Hypothalamus (tissue), 51 donors: ENCODE measurements around the gene YPEL4.
A peak's percentile ranks its signal among the peaks of the same experiment; 100 is the strongest.

Source experiments
- DNase-seq, 51 donors: peaks; one replicate each; lab custom pipeline; 2025; lab: John Stamatoyannopoulos, UW

Gene YPEL4

GRCh38 chr11:57635246-57635645 lies 14.5 kb downstream of the YPEL4 start:
- DNase-seq = no peak

GRCh38 chr11:57634311-57634710 lies 15.4 kb downstream of the YPEL4 start:
- no peak for DNase-seq

GRCh38 chr11:57633394-57634070 lies 16.2 kb downstream of the YPEL4 start:
- DNase-seq = no peak

- DNase-seq = no peak
Measured at GRCh38 chr11:57632116-57632515, 17.6 kb downstream of the YPEL4 start.

- no peak for DNase-seq
Measured at GRCh38 chr11:57630171-57630570, 19.5 kb downstream of the YPEL4 start.

- no peak for DNase-seq
Measured at GRCh38 chr11:57626895-57627294, 22.8 kb downstream of the YPEL4 start.

GRCh38 chr11:57624864-57625263 lies 24.8 kb downstream of the YPEL4 start:
- no peak for DNase-seq

- DNase-seq = no peak
Measured at GRCh38 chr11:57622263-57622662, 27.4 kb downstream of the YPEL4 start.

- DNase-seq = no peak
Measured at GRCh38 chr11:57620467-57620866, 29.2 kb downstream of the YPEL4 start.

- DNase-seq = no peak
Measured at GRCh38 chr11:57619331-57619730, 30.4 kb downstream of the YPEL4 start.

- DNase-seq = no peak
Measured at GRCh38 chr11:57618438-57618837, 31.3 kb downstream of the YPEL4 start.

GRCh38 chr11:57616595-57616994 lies 33.1 kb downstream of the YPEL4 start:
- DNase-seq = no peak

GRCh38 chr11:57615308-57615707 lies 34.4 kb downstream of the YPEL4 start:
- DNase-seq = no peak

GRCh38 chr11:57614234-57614772 lies 35.4 kb downstream of the YPEL4 start:
- no peak for DNase-seq

GRCh38 chr11:57610170-57610569 lies 39.5 kb downstream of the YPEL4 start:
- no peak for DNase-seq

- no peak for DNase-seq
Measured at GRCh38 chr11:57605028-57605420, 44.7 kb downstream of the YPEL4 start.

- no peak for DNase-seq
Measured at GRCh38 chr11:57604296-57605027, 45.2 kb downstream of the YPEL4 start.

- no peak for DNase-seq
Measured at GRCh38 chr11:57601297-57601696, 48.4 kb downstream of the YPEL4 start.

- no peak for DNase-seq
Measured at GRCh38 chr11:57599381-57599780, 50.3 kb downstream of the YPEL4 start.

- DNase-seq = peak in 1 of 51 donors; percentile 20
Measured at GRCh38 chr11:57598831-57599155, 50.9 kb downstream of the YPEL4 start.

- peak in 44 of 51 donors; percentile 4 to 65 (median 30) for DNase-seq
Measured at GRCh38 chr11:57597916-57598830, 51.5 kb downstream of the YPEL4 start.
